Loucy (cell line): Measurements from ENCODE around the gene PLXNB2.

Source experiments
- CTCF ChIP-seq: fragments of 200-600 bp; sonication (generic); conservative IDR thresholded peaks from 2 replicates; pipeline ENCODE4 v1.5.1; 2014; ENCODE audit warnings: mild to moderate bottlenecking, antibody characterized with exemption, low read length
- EZH2phosphoT487 ChIP-seq: fragments of 200-600 bp; IDR thresholded peaks from 2 replicates; pipeline ENCODE4 v1.6.1; 2018; ENCODE audit warnings: antibody characterized with exemption, mild to moderate bottlenecking, moderate library complexity, borderline replicate concordance

DNA sequence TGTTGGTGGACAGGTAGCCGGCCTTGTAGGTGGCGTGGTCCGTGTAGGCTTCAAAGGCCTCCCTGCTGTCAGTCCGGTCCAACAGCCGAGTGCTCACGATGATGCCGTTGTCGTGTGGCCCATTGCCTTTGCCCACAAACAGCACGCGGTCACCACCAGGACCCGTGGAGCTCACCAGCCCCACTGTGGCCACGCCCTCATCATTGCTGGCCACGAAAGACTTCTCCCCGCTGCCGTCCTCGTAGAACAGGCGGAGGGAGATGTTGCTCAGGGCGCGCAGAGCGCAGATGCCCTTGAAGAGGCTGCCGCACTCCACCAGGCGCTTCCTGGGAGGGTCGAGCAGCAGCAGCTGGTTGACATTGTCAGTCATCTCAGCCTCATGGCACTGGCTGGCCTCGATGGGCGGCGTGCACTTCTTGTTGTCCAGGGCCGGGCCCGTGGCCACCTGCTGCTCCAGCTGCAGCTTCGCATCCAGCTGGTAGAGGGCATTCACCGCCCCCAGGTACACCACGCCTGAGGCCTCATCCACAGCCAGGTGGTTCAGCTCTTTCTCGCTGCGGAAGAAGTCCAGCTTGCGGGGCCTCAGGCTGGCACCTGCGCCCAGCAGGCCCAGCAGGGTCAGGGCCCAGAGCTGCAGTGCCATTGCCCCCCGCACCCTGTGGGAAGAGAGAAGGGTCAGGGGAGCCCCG lies 17.4 kb downstream of the PLXNB2 start:
- no peak for TF ChIP-seq CTCF
- no peak for TF ChIP-seq EZH2phosphoT487
